HL-60/S4 (cell line): Measurements from ENCODE around the gene ALDOC.
"Not testable (repeated sequence)": the region's sequence is repeated elsewhere in the genome, so short reads cannot be mapped to it uniquely, and the experiment has no call there.

Source experiments
- in situ Hi-C: fragments of 300-500 bp; cut with MboI; formaldehyde crosslinking; loops from 2 replicates; pipeline ENCODE4 v1.14.3; 2022; ENCODE audit warnings: low sequenced_read_pairs

Gene ALDOC

DNA sequence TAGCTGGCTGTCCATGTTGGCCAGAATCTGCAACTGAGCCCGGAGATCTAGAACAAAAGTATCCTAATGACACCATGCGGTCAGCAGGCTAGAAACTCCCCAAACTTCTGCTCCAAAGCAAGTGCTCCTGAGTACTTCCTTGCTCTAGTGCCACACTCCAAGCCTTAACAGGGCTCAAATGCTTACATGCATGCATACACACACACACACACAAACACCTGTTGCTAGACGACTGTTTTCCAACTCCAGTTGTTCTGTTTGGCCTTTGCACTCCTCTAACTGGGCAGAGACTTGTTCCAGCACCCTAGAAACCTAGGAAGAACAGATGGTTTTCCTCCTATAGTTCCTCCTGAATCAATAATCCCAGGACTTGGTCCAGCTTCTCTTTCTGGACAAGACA, 7.7 kb upstream of the ALDOC start:
- in situ Hi-C loops = no loop called here

DNA sequence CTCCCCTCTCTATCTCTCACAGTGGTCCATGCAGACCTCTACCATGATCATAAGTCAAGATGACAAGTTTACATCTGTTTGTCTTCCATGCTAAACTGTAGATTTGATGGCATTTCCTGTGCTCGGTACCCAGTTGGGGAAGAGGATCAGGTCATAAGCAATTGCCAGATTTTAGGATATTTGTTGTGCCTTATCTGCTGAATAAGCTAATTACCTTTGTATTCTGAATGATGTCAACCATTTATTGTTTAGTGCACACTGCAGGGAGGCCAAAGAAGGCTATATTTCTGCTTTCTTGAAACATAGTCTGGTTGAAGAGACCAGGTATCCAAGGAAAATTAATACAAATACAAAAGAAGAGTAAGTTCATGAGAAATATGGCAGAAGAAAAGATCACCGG, 5.8 kb upstream of the ALDOC start:
- in situ Hi-C loops = no loop called here

DNA sequence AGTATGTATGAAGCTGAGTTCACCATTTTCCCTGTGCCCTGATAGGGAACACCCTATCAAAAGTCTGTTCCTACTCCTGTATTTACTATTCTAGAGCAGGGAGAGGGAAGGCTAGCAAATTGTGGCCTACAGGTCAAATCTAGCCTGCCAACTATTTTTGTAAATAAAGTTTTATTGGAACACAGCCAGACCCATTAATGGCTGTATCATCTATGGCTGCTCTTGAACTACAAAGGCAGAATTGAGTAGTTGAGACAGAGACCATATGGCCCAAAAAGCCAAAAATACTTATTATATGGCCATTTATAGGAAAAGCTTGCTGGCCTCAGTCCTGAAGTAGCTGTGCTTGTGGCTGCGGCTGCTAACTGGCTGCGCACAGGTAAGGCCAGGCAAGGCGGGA, 4.3 kb upstream of the ALDOC start:
- in situ Hi-C loops = no loop called here

DNA sequence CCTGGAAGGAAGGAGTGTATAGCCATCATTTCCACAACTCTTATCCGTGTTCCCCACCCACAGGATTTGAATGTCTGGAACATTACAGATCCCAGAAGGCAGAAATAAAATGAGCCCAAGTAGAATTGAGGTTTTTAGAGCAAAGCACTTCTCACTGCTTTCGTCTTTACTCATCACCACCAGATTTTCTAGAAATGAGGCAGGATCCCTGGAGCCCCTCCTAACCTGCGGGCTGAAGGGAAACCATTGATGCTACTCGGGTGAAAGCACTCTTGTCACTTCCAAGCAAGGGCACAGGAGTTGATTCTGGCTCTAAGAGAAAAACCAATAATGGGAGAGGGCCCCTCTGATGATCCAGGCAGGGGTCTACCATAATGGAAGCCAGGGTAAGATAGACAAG, 2.8 kb upstream of the ALDOC start:
- in situ Hi-C loops = no loop called here

DNA sequence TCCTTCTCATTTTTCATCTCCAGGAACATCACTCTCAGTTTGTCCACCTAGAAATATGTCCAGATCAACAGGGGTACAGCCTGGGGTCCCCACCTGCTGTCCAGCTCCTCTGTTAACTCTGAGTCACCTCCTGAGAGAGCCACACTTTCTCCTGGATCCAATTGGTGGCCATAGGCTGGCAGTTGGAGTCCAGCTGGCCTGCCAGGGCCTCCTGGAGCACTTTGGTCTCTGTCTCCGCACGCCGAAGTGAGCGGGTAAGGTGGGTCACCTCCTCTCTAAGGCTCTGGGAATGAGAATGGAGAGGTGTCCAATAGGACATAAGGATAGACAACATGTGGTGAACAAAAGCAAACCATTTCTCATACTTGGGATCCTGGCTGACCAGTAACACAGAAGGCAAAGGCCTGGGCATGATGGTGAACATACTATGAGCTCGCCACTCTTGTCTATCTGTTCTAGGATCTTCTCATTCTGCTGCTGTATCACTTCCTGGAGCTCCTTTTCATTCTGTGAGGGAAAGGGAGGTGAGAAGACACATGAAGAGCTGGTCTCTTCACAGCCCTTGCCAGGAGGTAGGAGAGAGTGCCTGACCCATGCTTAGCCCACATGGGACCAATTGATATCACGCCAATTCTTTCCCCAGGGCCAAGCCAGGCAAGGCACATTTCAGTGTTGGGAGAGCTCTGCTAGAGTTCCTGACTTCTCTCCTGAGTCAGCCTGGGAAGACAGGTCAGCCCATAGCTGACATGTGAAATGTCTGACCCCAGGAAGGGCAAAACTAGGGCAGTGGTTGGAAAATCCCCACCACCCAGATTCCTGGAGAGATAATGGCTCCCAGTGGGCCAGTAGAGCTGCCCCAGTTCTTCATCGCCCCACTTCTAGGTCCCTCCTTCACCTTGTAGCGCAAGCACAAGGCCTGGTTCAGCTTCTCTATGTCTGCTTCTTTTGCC, 1.8 kb upstream of the ALDOC start:
- in situ Hi-C loops = no loop called here

DNA sequence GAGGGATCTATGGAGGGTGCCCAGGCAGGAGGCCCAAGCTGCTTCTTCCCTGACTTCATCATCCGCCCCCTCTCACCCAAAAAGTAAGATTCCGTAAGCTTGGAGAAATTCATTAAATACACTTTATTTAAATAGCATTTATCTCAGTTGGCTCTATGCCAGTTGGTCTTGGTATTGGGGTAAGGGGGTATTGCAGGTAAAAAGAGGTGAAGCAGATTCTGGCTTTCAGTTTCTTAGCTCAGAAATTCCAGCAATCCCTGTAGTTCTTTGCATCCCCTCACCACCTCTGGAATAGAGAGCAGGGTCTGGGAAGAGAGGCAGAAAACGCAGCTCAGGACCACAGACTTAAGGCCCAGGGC, 750 bp upstream of the ALDOC start:
- in situ Hi-C loops = no loop called here

DNA sequence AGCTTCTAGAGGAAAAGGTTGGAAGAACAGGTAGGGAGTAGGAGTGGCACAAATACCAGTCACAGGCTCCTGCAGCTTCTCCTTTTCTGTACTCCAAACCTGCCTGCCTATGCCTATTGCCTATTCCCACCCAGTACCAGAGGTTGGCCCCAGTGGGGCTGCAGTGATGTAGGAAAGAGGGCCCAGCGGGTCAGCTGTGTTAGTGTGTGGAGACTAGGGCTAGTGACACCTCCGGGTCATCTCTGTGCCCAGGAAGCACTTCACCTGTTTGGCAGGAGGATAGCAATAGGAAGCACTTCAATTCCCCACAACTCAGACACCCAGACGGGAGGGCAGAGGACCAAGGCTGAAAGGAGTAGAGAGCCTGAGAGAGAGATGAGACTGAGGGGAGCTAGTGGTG, 679 bp downstream of the ALDOC start:
- in situ Hi-C loops = not testable (repeated sequence)

DNA sequence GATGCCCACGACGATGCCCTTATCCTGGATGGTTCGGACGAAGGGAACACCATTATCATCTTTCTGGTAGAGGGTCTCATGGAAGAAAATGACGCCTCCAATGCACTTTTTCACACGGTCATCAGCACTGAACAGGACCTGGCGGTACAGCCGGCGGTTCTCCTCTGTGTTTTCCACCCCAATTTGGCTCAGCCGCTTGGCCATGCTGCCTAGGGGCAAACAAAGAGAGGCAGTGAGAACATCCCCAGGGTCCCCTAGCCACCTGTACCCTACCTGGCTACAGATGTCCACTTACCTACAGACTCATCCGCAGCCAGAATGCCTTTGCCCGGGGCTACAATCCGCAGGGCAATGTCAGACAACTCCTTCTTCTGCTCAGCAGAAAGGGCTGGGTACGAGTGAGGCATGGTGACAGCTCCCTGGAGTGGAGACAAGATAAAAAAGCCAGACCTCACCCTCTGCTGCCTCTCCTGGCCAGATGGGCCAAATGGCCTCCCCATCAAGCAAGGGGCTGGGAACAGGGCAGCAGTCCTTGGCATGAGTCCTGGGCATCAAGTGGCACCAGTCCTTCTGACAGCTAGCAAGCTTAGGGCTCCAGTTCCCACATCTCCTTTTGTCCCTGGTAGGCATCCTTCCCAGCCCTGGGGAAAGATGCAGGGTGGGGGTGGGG, 1.4 kb downstream of the ALDOC start:
- in situ Hi-C loops = no loop called here

DNA sequence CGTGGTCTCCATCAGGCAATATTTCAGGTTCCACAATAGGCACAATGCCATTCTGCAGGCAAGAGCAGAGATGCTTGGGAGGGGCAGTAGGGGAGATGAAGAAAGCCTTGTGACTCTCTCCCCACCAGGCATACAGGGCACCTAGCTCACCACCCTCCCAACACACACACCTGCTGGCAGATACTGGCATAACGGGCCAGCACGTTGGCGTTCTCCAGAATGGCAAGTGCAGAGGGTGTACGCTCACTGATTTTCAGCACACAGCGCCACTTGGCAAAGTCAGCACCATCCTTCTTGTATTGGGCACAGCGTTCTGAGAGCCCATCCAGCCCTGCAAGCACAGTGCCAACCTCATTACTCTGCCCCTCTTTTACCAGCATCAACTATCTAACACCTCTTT, 2.2 kb downstream of the ALDOC start:
- in situ Hi-C loops = no loop called here

DNA sequence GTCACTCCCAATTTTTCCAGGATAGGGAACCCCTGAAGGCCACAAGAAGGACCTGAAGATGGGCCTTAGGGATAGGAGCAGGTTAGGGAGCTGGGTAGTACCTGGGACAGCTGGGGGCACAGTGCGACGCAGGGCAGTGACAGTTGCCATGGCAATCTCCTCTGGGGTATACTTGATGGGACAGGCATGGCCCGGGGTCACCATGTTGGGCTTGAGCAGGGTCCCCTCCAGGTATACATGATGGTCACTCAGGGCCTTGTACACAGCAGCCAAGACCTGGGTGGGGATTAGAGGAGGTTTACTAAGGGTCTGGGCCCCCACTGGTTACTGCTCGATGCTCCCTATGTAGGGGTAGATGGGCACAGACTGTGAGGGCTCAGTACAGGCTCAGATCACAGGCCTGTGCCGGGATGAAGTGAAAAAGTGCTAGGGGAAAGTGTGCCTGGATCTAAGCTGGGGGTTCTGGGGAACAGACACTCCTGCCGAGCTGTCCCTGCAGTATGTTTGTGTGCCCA, 2.7 kb downstream of the ALDOC start:
- in situ Hi-C loops = no loop called here

DNA sequence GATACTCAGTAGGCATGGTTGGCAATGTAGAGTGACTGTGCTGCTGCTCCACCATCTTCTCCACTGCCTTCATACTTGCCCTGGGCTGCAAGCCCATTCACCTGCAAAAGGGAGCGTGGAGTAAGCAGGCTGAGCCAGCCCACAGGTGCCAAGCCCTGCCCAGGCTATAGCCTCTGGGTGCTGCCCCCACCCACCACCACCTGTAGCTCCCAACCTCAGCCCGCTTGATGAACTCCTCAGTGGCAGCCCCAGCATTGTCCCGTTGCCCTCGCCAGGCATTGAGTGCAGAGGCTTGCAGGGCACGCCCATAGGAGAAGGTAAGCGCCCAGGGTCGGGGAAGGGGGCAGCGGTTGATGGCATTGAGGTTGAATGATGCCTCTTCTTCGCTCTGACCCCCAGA, 3.2 kb downstream of the ALDOC start:
- in situ Hi-C loops = no loop called here

DNA sequence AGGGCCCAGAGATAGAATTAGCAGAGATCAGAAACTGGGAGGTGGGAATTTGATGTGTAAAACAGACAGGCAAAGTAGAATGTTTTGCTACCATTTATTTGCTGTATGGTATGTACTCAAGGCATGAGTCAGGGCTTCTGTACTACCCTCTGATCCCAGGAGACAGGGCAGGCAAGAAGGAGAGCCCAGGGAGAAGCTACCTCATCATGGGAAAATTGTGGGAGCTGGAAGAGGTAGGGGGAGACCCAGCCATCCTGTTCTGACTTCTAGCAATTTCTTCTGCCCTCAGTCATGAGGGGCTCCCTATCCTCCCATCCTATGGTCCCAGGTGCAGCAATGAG, 3.7 kb downstream of the ALDOC start:
- in situ Hi-C loops = no loop called here

DNA sequence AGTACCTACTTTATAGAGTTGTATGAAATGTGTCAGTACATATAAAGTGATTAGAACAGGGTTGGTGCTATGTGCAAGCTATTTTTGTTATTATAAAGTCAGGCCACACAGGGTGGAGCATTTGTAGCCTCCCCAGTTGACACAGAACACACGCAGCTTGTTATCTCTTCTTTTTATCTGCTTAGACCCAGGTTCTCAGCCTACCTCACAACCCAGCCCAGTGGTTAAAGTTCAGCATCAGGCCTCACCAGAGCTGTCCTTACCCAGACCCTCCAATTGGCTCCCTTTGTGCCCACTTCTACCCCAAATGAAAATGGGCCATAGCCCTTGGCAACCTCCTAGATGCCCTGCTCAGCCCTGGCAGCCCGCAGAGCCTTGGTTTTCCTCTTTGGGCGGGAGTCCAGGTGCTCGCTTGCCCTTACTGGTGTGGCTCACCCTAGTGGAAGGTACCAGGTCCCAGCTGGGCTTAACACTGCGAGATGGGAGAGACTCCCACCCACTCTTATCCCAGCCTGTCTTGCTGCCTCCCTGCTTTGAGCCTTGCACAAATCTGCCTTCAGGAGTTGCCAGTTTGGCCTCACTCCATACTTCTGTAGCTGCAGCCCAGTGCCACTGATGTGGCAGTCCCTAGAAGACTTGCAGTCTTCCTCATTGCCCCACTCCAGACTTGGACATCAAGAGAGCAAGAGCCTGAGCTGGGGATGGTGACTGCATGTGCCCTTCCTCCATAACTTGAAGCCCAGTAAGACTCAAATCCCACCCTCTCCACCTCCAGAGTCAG, 4.2 kb downstream of the ALDOC start:
- in situ Hi-C loops = no loop called here

DNA sequence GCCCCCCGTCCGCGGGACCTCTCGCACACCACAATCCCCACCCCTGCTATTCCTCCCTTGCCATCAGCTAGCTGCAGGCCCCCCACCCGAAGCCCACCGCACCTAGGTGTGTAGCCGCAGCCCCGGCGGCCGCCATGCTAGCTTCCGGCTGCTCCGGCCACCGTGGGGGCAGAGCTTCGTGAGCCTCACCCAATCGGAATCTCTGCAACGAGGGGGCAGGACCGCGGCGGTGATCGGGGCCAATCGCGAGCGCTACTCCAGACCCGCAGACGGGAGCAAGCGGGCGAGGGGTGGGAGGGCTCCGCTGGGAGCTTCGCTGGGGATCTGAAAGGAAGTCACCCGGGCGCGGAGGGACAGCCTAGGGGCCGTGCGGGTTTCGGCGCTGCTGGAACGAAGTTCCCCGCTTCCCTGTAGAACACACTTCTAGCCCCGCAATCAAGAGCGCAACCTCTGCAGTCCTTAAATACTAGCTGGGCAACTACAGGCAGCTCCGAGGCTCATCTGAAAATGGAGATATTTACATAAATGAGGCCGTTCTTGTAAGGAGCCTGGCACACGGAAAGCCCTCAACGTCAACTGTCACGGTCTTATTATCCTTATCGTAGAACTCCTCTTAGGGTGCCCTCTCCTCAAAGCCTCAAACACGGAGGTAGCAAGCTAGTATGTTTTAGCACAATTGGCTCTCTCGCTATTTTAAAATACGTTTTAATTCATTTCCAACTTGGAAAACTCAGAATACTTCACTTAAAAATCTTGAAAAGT, 5.2 kb downstream of the ALDOC start, which contains the start of gene PIGS:
TSS of gene PIGS (minus strand) at position 164 of the 762 bp plus-strand sequence. CDS start at position 136, 28 bp downstream.
- in situ Hi-C loops = no loop called here

DNA sequence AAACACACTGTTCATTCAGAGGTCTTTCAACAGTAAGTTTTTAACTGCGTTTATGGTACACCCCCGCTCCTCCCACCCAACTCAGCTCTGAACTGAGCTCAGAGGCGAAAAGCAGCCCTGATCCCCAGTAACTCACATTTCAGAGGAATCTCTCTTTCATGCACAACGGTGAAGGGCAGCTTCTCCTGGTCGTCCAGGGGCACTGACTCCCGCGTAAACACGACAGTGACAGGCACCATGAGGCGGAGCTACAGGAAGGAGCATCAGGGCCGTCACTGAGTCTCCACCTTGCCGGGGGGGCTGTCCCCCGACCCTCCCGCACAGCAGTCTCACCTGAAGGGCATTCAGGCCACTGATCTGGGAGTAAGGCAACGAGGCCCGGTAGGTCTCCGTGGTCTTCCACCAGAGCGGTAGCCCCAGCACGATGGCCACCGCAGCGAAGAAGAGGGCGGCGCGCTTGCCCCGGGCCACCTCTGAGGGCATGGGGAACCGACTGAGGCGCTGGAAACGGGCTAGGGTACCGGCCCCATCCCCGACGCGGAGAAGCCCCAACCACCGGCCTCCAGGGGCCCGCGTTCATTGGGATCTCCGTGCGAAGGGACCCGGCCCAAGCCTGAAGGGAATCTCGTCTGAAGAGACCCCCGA, 5.9 kb downstream of the ALDOC start:
- in situ Hi-C loops = no loop called here

DNA sequence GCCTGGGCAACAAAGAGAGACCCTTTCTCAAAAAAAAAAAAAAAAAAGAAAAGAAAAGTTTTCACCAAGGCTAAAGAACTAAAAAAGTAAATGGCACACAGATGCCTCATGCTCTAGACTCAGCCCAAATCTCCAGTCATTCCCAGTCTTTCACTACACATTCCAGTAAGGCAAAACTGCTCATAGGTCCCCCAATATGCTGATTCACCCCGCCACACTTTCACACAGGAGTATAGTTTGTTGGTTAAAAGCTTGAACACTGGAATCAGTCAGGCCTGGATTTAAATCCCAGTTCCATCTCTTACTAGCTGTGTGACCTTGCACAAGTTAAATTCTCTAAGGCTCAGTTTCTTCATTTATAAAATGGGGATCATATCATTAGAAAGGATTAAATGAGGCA, 7.2 kb downstream of the ALDOC start:
- in situ Hi-C loops = no loop called here

DNA sequence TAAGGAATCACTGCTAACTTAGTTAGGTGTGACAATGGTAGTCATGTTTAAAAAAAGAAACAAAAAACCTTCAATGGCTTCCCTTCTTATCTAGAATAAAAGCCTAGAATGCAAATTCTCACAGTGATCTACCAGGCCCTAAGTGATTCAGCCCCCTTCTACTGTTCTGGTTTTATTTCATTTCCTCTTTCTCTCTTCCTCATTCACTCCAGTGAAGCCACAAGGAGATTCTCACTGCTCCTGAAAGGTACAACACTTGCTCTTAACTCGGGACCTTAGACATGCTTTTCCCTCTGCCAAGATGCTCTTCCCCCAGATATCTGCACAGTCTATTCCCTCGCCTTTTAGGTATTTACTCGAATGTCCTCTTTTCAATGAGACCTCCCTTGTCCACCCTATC, 9.1 kb downstream of the ALDOC start:
- in situ Hi-C loops = no loop called here

DNA sequence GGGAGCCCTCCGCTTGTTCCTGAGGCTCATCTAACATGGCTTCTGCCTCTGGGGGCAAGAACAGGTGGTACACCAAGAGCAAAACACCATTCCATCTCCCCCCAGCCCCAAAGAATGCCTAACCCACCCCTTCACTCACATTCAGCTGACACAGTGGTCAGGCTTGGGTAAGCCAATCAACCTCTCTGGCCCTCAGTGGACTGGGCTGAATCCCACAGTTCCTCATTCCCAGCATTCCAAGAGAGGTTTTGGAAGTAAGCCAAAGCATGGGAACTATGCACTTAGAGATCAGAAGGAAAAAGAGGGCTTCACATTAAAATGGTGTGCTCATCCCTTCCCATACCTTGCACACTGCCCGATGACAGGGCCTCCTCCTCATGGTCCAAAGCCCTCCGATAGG, 13.2 kb downstream of the ALDOC start:
- in situ Hi-C loops = no loop called here

DNA sequence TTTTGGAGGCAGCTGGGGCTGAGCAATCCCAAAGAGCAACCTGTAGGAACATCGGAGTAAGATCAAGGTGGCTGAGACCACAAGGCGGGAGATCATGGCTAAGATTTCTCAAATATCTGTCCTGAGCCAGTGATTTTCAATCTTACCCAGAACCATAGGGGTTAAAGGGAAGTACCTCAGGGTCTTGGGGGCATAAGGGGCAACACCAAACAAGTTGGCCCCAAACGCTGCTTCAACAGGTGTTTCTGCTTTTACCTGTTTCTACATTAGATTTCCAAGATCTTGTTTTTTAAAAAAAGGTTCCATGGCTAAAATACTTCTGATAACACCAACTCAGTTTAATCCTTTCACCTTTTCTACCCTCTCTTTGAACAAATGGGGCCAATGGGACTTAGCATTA, 21.7 kb downstream of the ALDOC start:
- in situ Hi-C loops = no loop called here

DNA sequence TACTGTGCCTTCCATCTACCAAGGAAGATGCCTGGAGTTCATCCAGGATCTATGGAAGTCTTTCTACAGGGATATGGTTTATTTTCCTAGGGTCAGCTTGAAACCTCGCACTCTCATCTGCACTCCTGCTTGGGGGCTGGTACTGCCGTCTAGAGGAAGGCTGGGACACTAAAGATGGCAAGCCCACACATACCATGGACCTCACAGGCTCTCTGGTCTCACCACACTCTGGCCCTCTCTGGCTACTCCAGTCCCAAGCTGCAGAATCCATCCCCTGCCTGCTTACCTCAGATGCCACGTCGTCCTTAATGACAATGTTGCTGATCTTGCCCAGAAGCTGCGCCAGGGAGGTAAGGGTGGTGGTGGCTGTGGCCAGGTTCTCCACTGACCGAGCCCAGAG, 22.1 kb downstream of the ALDOC start:
- in situ Hi-C loops = no loop called here
